NCI-H128 (cell line): ENCODE measurements around the gene CPB1.
"Not testable (repeated sequence)": the region's sequence is repeated elsewhere in the genome, so short reads cannot be mapped to it uniquely, and the experiment has no call there.

Experiments
- DNase-seq: peaks from one replicate; lab custom pipeline; 2025; ENCODE audit not compliant: unreplicated experiment; lab: John Stamatoyannopoulos, UW

The CPB1 gene

GRCh38 chr3:148827585-148827984, at the start of gene CPB1:
CPB1 (plus strand) TSS chr3:148827811; CDS start chr3:148827824, 13 bp downstream.
- DNase-seq = no peak

- DNase-seq = no peak
Observed at GRCh38 chr3:148778926-148779325, 48.7 kb upstream of the CPB1 start.

- not testable (repeated sequence) for DNase-seq
Observed at GRCh38 chr3:148785026-148785425, 42.6 kb upstream of the CPB1 start.

GRCh38 chr3:148786159-148786558, 41.5 kb upstream of the CPB1 start:
- not testable (repeated sequence) for DNase-seq

- DNase-seq = no peak
Observed at GRCh38 chr3:148789146-148789545, 38.5 kb upstream of the CPB1 start.

GRCh38 chr3:148789906-148790305, 37.7 kb upstream of the CPB1 start:
- no peak for DNase-seq

- DNase-seq = no peak
Observed at GRCh38 chr3:148790370-148790769, 37.2 kb upstream of the CPB1 start.

- DNase-seq = no peak
Observed at GRCh38 chr3:148790851-148791735, 36.5 kb upstream of the CPB1 start.

- DNase-seq = no peak
Observed at GRCh38 chr3:148791920-148792319, 35.7 kb upstream of the CPB1 start.

GRCh38 chr3:148792516-148792915, 35.1 kb upstream of the CPB1 start:
- no peak for DNase-seq

- DNase-seq = no peak
Observed at GRCh38 chr3:148796799-148797198, 30.8 kb upstream of the CPB1 start.

- no peak for DNase-seq
Observed at GRCh38 chr3:148797795-148798194, 29.8 kb upstream of the CPB1 start.

GRCh38 chr3:148800414-148800813, 27.2 kb upstream of the CPB1 start:
- no peak for DNase-seq

GRCh38 chr3:148809835-148810234, 17.8 kb upstream of the CPB1 start:
- DNase-seq = no peak

GRCh38 chr3:148815316-148816110, 12.1 kb upstream of the CPB1 start:
- no peak for DNase-seq

- DNase-seq = no peak
Observed at GRCh38 chr3:148816427-148816826, 11.2 kb upstream of the CPB1 start.

- DNase-seq = no peak
Observed at GRCh38 chr3:148816981-148817525, 10.6 kb upstream of the CPB1 start.

- no peak for DNase-seq
Observed at GRCh38 chr3:148820361-148821245, 7.0 kb upstream of the CPB1 start.

- DNase-seq = no peak
Observed at GRCh38 chr3:148823026-148823425, 4.6 kb upstream of the CPB1 start.

GRCh38 chr3:148825476-148825875, 2.1 kb upstream of the CPB1 start:
- DNase-seq = no peak
